H54 (cell line): ENCODE measurements around the gene SFN.

ENCODE experiments used
- DNase-seq: peaks from one replicate; pipeline ENCODE4 v3.0.0; 2011; ENCODE audit warnings: low spot score, mixed read lengths; ENCODE audit not compliant: insufficient read length
- FAIRE-seq: peaks from 3 replicates; lab custom pipeline; 2011; peaks lifted over from hg19 to GRCh38; lab: Jason Lieb, UNC
- POLR2A ChIP-seq: IDR thresholded peaks from 2 replicates; pipeline ENCODE4 v1.6.1; 2011; ENCODE audit warnings: low read depth, mild to moderate bottlenecking, low read length

The SFN gene

DNA sequence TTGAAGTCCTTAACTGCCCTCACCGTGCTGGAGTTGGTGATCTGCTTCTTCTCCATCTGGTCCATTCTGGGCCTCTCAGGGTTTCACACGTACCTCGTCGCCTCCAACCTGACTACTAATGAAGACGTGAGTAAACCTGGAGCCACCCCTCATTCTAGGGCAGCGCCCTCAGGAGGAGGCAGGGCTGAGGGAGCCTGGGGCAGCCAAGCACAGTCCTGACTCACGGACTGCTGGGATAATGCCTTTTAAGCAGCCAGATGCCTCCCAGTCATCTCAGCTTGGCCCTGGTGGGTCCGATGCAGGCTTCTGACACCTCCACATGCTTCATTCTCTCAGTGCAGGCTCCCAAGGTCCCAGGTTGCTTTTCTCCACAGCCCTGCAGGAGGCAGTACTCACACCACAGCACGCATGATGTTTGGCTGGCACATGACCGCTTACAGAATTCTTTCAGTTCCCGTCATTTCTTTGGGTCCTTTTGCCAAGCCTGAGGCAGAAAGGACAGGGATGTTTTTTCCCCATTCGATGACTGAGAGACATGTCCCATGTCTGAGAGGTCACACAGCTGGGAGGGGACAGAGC, 11.8 kb upstream of the SFN start:
- TF ChIP-seq POLR2A = no peak
- no peak for DNase-seq
- no peak for FAIRE-seq

DNA sequence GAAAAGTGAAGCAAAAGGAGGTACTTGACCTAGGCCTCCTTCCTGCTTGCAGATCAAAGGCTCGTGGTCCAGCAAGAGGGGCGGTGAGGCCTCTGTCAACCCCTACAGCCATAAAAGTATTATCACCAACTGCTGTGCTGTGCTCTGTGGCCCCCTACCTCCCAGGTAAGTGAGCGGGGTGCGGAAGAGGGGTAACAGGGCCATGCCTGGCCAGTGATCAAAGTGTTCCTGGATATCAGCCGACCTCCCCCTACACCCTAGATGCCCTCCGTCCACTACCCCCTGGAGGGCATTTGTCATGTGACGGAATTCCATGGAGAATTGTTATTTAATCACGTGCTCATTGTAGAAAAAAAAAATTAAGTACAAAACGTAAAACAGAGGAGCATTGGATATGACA, 10.2 kb upstream of the SFN start:
- FAIRE-seq (no peak), DNase-seq (no peak)
- no peak for TF ChIP-seq POLR2A

DNA sequence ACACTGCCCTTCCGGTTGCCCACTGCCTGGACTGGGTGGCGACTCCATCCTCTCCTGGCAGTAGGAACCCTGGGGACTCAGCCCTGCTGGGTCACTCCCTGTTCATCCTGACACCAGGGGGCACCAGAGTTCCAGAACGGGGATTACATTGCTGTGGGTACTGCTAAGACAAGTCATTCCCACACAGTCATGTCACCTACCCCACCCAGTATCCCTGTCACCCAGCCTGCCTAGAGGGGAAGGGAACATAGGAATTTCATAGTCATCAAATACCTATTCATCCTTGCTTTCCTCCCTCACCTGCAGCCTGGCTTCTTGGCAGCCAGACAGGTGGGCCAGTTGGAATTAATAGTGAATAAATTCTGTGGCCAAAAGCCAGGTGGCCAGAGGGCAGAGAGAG, 9.8 kb upstream of the SFN start:
- FAIRE-seq = peak; percentile 84
- DNase-seq = peak; percentile 67
- TF ChIP-seq POLR2A = no peak

DNA sequence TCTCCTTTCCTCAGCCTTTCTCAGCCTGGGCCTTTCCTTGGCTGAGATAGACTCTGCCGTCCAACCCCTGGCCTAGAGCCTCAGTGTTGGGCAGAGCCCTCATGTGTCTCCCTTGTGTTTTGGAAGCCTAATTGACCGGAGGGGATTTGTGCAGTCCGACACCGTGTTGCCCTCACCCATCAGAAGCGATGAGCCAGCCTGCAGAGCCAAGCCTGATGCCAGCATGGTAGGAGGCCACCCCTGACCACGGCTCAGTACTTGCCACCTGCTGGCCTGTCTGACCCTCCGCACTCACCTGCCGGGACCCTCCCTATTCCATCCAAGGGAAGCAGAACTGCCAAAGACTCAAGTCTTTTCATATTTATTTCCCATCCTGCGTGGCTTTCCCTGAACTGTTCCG, 9.3 kb upstream of the SFN start:
- FAIRE-seq (no peak), DNase-seq (no peak)
- TF ChIP-seq POLR2A = no peak

DNA sequence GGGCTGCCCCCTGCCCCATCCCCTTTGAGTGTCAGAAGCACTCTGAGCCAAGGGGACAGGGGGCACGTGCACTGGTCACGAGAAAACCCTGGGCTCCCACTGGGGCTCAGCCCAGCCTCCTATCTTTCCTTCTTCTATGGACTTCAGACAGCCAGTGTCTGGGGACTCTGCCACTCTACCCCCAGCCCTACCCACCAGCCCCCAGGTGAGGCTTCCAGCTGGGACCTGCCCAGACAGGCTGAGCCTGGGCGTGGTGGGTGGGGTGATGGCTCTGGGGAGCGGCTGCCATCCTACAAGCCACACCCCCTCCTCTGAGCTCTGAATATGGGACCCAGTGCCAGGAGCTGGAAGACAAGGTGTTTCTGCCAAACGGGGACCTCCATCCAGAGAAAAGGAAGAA, 8.0 kb upstream of the SFN start:
- FAIRE-seq = no peak
- DNase-seq = no peak

DNA sequence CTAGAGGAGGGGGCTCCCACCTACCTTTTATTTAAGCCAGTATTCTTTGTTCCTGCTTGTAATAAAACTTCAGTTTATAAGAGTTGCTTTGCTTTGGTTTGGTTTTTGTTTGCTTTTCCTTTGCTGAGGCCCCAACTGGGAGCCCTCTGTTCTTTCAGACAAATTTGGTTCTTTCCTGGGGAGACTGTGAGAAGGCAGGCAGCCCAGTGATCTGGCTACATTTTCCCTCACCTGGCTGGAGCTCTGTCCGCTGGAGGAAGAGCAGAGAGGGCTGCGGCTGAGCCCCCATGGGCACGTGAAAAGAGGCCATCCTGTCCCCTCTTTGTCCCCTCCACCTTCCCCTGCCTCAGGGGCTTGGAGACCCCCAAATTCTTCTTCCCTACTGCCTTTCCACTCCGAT, 7.3 kb upstream of the SFN start:
- FAIRE-seq (no peak), DNase-seq (no peak)
- TF ChIP-seq POLR2A = no peak

More for the DNA sequence above, 8.0 kb upstream of the SFN start:
- TF ChIP-seq POLR2A = no peak

DNA sequence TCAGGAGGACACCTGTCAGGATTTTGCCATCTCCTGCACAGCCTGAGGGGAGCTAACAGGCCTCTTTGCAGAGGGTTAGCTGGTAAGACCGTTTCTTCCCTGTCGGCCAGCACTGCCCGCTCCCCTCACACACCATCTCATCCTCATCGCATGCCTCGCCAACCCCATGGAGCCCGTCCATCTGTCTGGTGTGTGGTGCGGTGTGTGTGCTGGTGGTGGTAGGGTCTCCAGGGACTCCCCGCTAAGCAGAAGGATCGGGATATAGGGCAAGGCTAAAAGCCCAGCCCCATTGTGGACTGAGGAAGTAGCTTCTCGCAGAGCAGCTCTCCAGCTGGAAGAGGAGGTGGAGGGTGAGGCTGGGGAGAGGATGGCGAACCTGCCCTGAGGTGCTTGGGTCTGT, 6.8 kb upstream of the SFN start:
- DNase-seq (no peak), FAIRE-seq (no peak)
- TF ChIP-seq POLR2A = no peak

DNA sequence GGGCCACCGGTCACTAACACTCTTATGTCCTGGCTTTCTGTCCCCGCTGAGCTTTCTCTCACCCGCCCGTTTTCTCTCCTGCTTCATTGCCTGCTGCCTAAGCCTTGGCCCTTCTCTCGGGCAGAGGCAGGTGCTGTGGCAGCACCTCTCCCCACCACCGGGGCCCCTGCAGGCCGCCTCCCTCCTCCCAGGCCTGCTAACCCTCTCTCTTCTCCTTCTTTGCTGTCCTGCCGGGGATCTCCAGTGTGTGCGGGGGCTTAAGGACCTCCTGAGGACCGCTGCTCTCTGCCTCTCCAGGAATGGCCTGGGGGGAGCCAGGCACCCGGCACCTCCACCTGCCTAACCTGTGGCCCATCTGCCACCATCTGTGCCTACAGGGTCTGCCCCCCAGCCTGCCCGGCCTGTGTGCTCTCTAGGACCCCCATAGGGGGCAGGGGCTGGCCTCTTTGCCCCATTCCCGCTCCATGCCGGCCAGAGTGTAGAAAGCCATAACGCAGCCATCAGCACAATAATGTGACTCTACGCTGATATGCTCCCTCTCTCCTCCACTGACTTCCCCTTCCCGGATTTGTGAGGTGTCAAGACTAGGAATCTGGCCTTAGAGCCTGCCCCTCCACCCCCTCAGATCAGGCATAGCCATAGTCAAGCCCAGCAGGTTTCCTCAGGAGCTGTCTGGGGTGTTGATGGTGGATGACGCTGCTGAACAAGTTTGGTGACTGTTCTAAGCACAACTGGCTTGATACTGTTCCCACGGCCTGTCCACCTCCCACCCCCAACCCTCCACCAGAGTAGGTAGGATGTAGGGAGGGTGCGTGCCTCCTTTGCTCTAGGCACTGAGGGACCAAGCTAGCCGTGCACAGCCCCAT, 6.1 kb upstream of the SFN start:
- TF ChIP-seq POLR2A = no peak
- no peak for DNase-seq
- FAIRE-seq = no peak

DNA sequence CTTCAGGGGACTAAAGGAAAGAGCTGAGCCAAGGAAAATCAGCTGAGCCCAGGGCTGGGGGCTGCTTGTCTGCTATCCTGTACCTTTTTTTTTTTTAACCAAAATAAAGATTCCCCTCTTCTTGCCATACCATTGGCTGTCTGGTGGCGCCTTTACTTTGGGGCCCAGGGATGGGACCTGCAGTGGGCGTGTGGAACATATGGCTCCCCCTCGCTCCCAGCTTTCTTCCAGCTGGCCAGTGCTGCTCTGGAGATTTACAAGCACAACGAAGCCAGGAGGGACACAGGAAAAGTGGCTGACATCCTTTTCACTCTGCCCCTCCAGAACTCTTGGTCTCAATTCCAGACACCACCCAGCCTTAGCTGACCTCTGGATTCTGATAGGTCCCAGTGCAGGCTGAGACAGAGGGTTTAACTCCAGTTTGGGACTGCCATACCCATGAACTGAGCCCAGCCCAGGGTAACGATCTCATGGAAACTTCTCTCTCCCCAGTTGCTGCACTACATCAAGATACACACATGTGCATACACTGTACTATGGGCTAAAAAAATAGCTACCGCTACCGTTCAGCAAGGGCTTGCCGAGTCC, 5.4 kb upstream of the SFN start:
- FAIRE-seq = no peak

DNA sequence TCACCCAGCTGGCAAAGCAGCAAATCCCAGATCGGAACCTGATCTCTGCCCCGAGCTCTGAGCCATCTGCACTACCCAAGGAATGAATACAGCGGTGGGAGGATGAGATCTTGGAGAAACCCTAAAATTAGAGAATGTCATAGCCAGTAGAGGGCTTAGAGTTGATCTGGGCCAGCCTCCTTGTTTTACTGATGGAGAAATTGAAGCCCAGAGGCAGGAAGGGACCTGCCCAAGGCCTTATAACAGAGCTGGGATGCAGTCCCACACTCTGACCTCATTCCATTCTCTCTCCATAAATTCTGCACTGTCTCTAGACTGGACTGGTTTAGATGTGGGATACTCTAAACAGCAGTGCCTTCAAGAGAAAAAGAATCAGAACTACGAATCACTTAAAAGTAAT, 4.8 kb upstream of the SFN start:
- TF ChIP-seq POLR2A = no peak
- no peak for FAIRE-seq
- no peak for DNase-seq

More for the DNA sequence above, 5.4 kb upstream of the SFN start:
- DNase-seq = no peak
- TF ChIP-seq POLR2A = no peak

DNA sequence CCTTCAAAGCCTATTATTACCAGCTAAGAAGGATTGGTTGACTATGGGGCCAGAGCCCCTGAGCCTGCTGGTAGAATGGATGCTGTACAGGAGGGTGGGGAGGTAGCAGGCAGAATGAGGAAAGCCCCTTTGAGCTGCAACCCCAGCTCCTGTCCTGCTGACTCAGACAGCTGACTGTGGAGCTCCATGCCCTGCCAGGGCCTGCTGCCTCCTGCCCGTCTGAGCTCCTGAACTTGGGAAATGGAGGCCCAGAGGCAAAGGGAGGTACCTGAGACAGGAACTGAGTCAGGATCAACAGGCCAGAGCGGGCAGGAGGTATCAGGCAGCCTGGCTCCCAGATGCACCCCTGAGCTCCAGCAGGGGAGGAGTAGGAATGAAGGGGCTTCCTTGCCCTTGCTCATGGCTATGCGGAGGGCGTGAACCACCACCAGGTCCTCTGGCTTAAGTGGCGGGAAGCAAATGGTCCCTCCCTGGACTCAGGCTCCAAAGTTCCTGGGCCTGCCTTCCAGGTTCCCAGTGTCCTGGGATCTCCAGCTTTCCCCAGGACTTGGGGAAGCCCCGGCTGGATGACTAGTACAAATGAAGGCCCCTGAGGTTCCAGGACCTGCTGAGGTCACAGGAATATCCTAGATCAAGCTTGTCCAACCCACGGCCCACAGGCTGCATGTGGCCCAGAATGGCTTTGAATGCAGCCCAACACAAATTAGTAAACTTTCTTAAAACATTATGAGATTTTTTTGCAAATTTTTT, 3.9 kb upstream of the SFN start:
- no peak for DNase-seq
- TF ChIP-seq POLR2A = no peak
- no peak for FAIRE-seq

DNA sequence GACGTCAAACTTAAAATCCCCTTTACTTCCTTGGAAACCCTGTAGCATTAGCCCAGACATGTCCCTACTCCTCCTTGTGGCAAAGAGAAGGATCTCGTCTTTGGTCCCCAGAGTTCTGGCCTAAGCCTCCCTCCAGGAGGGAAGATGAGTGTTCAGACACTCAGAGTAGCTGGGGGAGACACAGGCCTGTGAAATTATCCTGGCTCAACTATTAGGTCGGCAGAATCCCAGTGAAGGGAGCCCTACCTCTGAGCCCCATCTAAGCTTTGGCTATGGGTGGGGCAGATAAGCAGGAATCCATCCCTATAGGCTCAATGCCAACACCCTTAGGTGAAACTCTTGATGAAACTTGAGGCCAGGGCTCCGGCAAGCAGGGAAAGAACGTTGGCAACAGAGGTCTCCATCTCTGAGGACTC, 1.7 kb upstream of the SFN start:
- TF ChIP-seq POLR2A = no peak
- FAIRE-seq = no peak
- peak; percentile 22 for DNase-seq

DNA sequence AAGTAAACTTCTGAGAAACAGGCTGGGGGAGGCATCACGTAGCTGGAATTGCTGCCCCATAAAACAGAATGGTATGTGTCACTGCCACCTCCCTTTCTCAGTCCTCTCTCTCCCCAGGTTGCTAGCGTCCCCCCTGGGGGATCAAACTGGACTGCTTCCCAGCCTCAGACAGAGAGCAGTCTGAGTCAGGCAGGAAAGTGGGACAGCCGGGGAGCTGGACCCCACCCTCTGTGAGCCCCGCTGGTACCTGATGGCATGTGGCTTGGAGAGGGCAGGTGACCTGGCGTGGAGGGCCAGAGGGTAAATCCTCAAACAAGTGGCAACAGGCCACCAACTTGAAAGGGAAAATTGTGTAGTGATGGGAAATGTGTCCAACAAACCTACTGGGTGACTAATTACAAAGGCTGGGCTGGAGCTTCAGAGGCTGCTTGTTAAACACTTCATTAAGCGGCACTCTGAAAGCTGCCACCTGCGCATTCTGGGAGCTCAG, 1.0 kb upstream of the SFN start:
- TF ChIP-seq POLR2A = no peak
- DNase-seq (peak; percentile 29), FAIRE-seq (no peak)

DNA sequence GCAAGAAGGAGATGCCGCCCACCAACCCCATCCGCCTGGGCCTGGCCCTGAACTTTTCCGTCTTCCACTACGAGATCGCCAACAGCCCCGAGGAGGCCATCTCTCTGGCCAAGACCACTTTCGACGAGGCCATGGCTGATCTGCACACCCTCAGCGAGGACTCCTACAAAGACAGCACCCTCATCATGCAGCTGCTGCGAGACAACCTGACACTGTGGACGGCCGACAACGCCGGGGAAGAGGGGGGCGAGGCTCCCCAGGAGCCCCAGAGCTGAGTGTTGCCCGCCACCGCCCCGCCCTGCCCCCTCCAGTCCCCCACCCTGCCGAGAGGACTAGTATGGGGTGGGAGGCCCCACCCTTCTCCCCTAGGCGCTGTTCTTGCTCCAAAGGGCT, 732 bp downstream of the SFN start:
- DNase-seq = no peak
- FAIRE-seq = no peak
- TF ChIP-seq POLR2A = no peak
